GM12801 (cell line): ENCODE results near the gene POGLUT3.

Experiments used
- TF ChIP-seq, protein P1 (sequence below): IDR thresholded peaks from one replicate; pipeline ENCODE4 v1.5.1; 2011; ENCODE audit warnings: control low read depth; ENCODE audit not compliant: insufficient read length; ENCODE audit errors: extremely low read depth

POGLUT3 gene

DNA sequence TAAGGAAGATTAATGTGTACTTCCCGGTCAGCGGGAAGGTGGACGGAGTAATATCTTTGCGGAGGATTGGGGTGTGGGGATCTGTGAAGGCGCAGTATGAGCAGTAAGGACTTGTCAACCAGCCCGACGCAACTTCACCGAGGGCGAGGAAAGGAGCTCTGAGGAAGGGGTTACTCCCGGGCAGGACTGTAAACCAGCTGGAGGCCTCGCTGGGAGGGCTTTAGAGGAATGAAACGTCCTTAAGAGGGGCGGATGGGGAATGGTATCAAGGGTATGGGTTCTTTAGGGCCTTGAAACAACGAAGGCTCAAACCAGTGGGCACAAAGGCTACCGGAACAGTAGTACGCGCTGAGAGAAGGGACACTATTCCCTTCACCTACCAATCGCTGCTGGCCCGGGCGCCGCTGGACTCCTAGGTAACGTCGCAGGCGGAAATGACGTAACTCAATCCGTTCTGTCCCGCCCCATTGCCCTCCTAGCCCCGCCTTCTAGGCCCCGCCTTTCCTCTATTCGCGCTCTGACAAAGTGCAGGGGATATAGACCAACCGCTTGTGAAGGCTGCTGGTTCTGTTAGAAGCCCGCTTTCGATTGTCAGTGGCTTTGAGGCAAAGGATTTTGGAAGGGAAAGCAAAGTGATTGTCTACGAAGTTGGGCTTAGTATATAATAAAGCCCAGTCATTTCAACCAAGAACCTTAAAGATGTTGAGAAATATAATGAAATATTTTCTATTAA, 30.9 kb downstream of the POGLUT3 start, which contains the start of gene C11orf65:
TSS of gene C11orf65 (minus strand) at position 439 of the 733 bp plus-strand sequence. CDS start 5,970 bp downstream, outside the sequence.
- TF ChIP-seq, protein P1, sequence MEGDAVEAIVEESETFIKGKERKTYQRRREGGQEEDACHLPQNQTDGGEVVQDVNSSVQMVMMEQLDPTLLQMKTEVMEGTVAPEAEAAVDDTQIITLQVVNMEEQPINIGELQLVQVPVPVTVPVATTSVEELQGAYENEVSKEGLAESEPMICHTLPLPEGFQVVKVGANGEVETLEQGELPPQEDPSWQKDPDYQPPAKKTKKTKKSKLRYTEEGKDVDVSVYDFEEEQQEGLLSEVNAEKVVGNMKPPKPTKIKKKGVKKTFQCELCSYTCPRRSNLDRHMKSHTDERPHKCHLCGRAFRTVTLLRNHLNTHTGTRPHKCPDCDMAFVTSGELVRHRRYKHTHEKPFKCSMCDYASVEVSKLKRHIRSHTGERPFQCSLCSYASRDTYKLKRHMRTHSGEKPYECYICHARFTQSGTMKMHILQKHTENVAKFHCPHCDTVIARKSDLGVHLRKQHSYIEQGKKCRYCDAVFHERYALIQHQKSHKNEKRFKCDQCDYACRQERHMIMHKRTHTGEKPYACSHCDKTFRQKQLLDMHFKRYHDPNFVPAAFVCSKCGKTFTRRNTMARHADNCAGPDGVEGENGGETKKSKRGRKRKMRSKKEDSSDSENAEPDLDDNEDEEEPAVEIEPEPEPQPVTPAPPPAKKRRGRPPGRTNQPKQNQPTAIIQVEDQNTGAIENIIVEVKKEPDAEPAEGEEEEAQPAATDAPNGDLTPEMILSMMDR, result no peak

- TF ChIP-seq, protein P1, result no peak
Measured at GRCh38 chr11:108466405-108466804, 31.8 kb downstream of the POGLUT3 start.

- TF ChIP-seq, protein P1, result no peak
Measured at GRCh38 chr11:108453207-108453835, 44.9 kb downstream of the POGLUT3 start.
